IMR-90 (cell line): Measurements from ENCODE around the gene GPLD1. TPM values are rescaled to one million over a fixed set of nuclear protein-coding genes. Genes with fewer than 3 reads are reported as not detected.
A peak's percentile ranks its signal among the peaks of the same experiment; 100 is the strongest.

ENCODE experiments used
- ATAC-seq: fragments of 200-7000 bp; cut with Tn5 transposase; 2 replicates; pipeline ENCODE4 v1.9.1; 2020; ENCODE audit warnings: low read depth, mild to moderate bottlenecking, moderate library complexity
- BruUV-seq: library from RNA; stranded (reverse); fragments of 400-500 nt; replicated peaks from 2 replicates; lab custom pipeline; 2021; lab: Mats Ljungman, UMichigan
- CTCF ChIA-PET: fragments of 300-600 bp; formaldehyde crosslinking; extraction: SDS; loops from one replicate; lab custom pipeline; 2021; ENCODE audit warnings: antibody characterized with exemption; lab: Yijun Ruan, JAX
- POLR2A ChIA-PET: fragments of 300-600 bp; sonication (Branson Sonifier 250); formaldehyde crosslinking; loops from one replicate; lab custom pipeline; 2022; ENCODE audit warnings: antibody characterized with exemption; ENCODE audit not compliant: unreplicated experiment; lab: Charles Lee
- DNase-seq: peaks from one replicate; pipeline ENCODE4 v3.0.0; 2013
- H2AFZ ChIP-seq: replicated peaks from 2 replicates; pipeline ENCODE3; 2013; ENCODE audit warnings: low read length, mild to moderate bottlenecking; ENCODE audit not compliant: poor library complexity
- H2AK5ac ChIP-seq: 2 replicates; pipeline ENCODE4 v1.6.1; 2013; ENCODE audit warnings: low read depth, low read length, inconsistent platforms
- H2AK9ac ChIP-seq: replicated peaks from 2 replicates; pipeline ENCODE3; 2013; ENCODE audit warnings: mild to moderate bottlenecking, low read depth, low read length, moderate library complexity; ENCODE audit not compliant: poor library complexity
- H2BK120ac ChIP-seq: 2 replicates; pipeline ENCODE4 v1.6.1; 2013; ENCODE audit warnings: low read depth, low read length, inconsistent platforms
- H2BK15ac ChIP-seq: 3 replicates; pipeline ENCODE4 v1.6.1; 2013; ENCODE audit warnings: low read depth, low read length, inconsistent platforms
- H2BK20ac ChIP-seq: 2 replicates; pipeline ENCODE4 v1.6.1; 2013; ENCODE audit warnings: low read depth, mild to moderate bottlenecking, inconsistent platforms, low read length, moderate library complexity
- H2BK5ac ChIP-seq: 2 replicates; pipeline ENCODE4 v1.6.1; 2013; ENCODE audit warnings: mild to moderate bottlenecking, low read depth, low read length, inconsistent platforms; ENCODE audit not compliant: poor library complexity, severe bottlenecking
- H3K14ac ChIP-seq: replicated peaks from 2 replicates; pipeline ENCODE4 v1.6.1; 2013; ENCODE audit warnings: low read depth, low read length, inconsistent platforms
- H3K18ac ChIP-seq: 2 replicates; pipeline ENCODE4 v1.6.1; 2013; ENCODE audit warnings: low read depth, low read length, control low read depth
- H3K23ac ChIP-seq: 2 replicates; pipeline ENCODE4 v1.6.1; 2013; ENCODE audit warnings: low read depth, low read length, inconsistent platforms
- H3K27ac ChIP-seq: 2 replicates; pipeline ENCODE4 v1.5.1; 2013; ENCODE audit warnings: mild to moderate bottlenecking, control low read depth, low read length; ENCODE audit not compliant: insufficient read depth
- H3K27me3 ChIP-seq: 2 replicates; pipeline ENCODE4 v1.6.1; 2013; ENCODE audit warnings: low read length; ENCODE audit not compliant: control insufficient read depth, insufficient read depth
- H3K36me3 ChIP-seq: 2 replicates; pipeline ENCODE4 v1.6.1; 2013; ENCODE audit warnings: low read length, mixed read lengths; ENCODE audit not compliant: control insufficient read depth, insufficient read depth
- H3K4ac ChIP-seq: 2 replicates; pipeline ENCODE4 v1.6.1; 2013; ENCODE audit warnings: low read depth, low read length, inconsistent platforms
- H3K4me1 ChIP-seq: 2 replicates; pipeline ENCODE4 v1.6.1; 2013; ENCODE audit warnings: low read length, mixed read lengths; ENCODE audit not compliant: control insufficient read depth, insufficient read depth
- H3K4me2 ChIP-seq: 2 replicates; pipeline ENCODE4 v1.6.1; 2013; ENCODE audit warnings: low read depth, mild to moderate bottlenecking, control low read depth, low read length, moderate library complexity
- H3K4me3 ChIP-seq: 2 replicates; pipeline ENCODE4 v1.5.1; 2013; ENCODE audit warnings: low read depth, mild to moderate bottlenecking, control low read depth, low read length, moderate library complexity; ENCODE audit not compliant: insufficient read depth
- H3K56ac ChIP-seq: 2 replicates; pipeline ENCODE4 v1.6.1; 2013; ENCODE audit warnings: low read length, inconsistent platforms; ENCODE audit not compliant: insufficient read depth; ENCODE audit errors: extremely low read depth
- H3K79me1 ChIP-seq, 2 experiments: 2 replicates each; pipeline ENCODE4 v1.6.1; 2013; ENCODE audit warnings: low read length in 2 of 2, inconsistent platforms in 1 of 2, low read depth in 1 of 2
- H3K9ac ChIP-seq: 2 replicates; pipeline ENCODE4 v1.6.1; 2013; ENCODE audit warnings: low read depth, low read length, control low read depth
- H3K9me1 ChIP-seq: 2 replicates; pipeline ENCODE4 v1.6.1; 2013; ENCODE audit warnings: low read length, inconsistent platforms; ENCODE audit not compliant: insufficient read depth
- H3K9me3 ChIP-seq: 2 replicates; pipeline ENCODE4 v1.6.1; 2013; ENCODE audit warnings: low read length; ENCODE audit not compliant: control insufficient read depth, insufficient read depth
- H4K20me1 ChIP-seq: 2 replicates; pipeline ENCODE4 v1.6.1; 2013; ENCODE audit warnings: low read length, inconsistent platforms; ENCODE audit not compliant: insufficient read depth
- H4K5ac ChIP-seq: 2 replicates; pipeline ENCODE4 v1.6.1; 2013; ENCODE audit warnings: mild to moderate bottlenecking, low read depth, low read length, control low read depth
- H4K8ac ChIP-seq, 2 experiments: 2 replicates each; pipeline ENCODE4 v1.6.1; 2013; ENCODE audit warnings: low read depth in 2 of 2, low read length in 2 of 2, control low read depth in 1 of 2, inconsistent platforms in 1 of 2
- H4K91ac ChIP-seq: 2 replicates; pipeline ENCODE4 v1.6.1; 2013; ENCODE audit warnings: low read depth, low read length, inconsistent platforms; ENCODE audit not compliant: insufficient read depth
- BHLHE40 ChIP-seq: fragments of 150-350 bp; IDR thresholded peaks from 2 replicates; pipeline ENCODE4 v1.6.1; 2016; ENCODE audit warnings: mild to moderate bottlenecking, low read depth, low read length
- CEBPB ChIP-seq: IDR thresholded peaks from 2 replicates; pipeline ENCODE4 v1.6.1; 2012; ENCODE audit warnings: low read depth, low read length, improper control_type of control experiment
- CHD1 ChIP-seq: IDR thresholded peaks from 2 replicates; pipeline ENCODE4 v1.6.1; 2012; ENCODE audit warnings: low read depth, low read length, improper control_type of control experiment
- CTCF ChIP-seq: conservative IDR thresholded peaks from 2 replicates; pipeline ENCODE4 v1.5.1; 2012; ENCODE audit warnings: mild to moderate bottlenecking, low read depth, low read length, improper control_type of control experiment
- ELK1 ChIP-seq: fragments of 150-350 bp; IDR thresholded peaks from 2 replicates; pipeline ENCODE4 v1.6.1; 2016; ENCODE audit warnings: low read depth, mild to moderate bottlenecking, low read length, moderate library complexity, borderline replicate concordance
- FOS ChIP-seq: fragments of 150-350 bp; IDR thresholded peaks from 2 replicates; pipeline ENCODE4 v1.6.1; 2016; ENCODE audit warnings: low read depth, low read length
- MAFK ChIP-seq: IDR thresholded peaks from 2 replicates; pipeline ENCODE4 v1.6.1; 2012; ENCODE audit warnings: low read depth, low read length, improper control_type of control experiment
- MAZ ChIP-seq: IDR thresholded peaks from 2 replicates; pipeline ENCODE4 v1.6.1; 2012; ENCODE audit warnings: low read depth, mild to moderate bottlenecking, low read length, improper control_type of control experiment, moderate library complexity, borderline replicate concordance
- MXI1 ChIP-seq: IDR thresholded peaks from 2 replicates; pipeline ENCODE4 v1.6.1; 2012; ENCODE audit warnings: low read depth, mild to moderate bottlenecking, low read length, moderate library complexity, borderline replicate concordance
- NFE2L2 ChIP-seq: fragments of 150-350 bp; IDR thresholded peaks from 2 replicates; pipeline ENCODE4 v1.6.1; 2016; ENCODE audit warnings: low read depth, mild to moderate bottlenecking, low read length
- POLR2A ChIP-seq: IDR thresholded peaks from 2 replicates; pipeline ENCODE4 v1.6.1; 2012; ENCODE audit warnings: mild to moderate bottlenecking, low read depth, low read length
- RAD21 ChIP-seq: IDR thresholded peaks from 2 replicates; pipeline ENCODE4 v1.6.1; 2012; ENCODE audit warnings: low read length, improper control_type of control experiment
- RCOR1 ChIP-seq: IDR thresholded peaks from 2 replicates; pipeline ENCODE4 v1.6.1; 2012; ENCODE audit warnings: mild to moderate bottlenecking, low read length, improper control_type of control experiment; ENCODE audit not compliant: insufficient replicate concordance
- RFX5 ChIP-seq: IDR thresholded peaks from 2 replicates; pipeline ENCODE4 v1.8.0; 2012; ENCODE audit warnings: low read depth, mild to moderate bottlenecking, low read length, moderate library complexity
- SMC3 ChIP-seq: fragments of 150-350 bp; IDR thresholded peaks from 2 replicates; pipeline ENCODE4 v1.6.1; 2016; ENCODE audit warnings: low read depth, mild to moderate bottlenecking, antibody characterized with exemption, low read length, moderate library complexity
- USF2 ChIP-seq: fragments of 150-350 bp; IDR thresholded peaks from 2 replicates; pipeline ENCODE4 v1.6.1; 2017; ENCODE audit warnings: mild to moderate bottlenecking, antibody characterized with exemption, low read length, low read depth
- WGBS, 2 experiments: methylation state at CpG; one replicate each; pipeline versions ENCODE4 v1.1.5 to v1.1.7; 2013; ENCODE audit warnings: missing lambda C conversion rate in 2 of 2; ENCODE audit not compliant: insufficient read length in 1 of 2; ENCODE audit errors: extremely low coverage in 2 of 2; 5-methylcytosine and 5-hydroxymethylcytosine counted together
- dilution Hi-C: fragments of 300-500 bp; cut with HindIII; formaldehyde crosslinking; loops from one replicate; pipeline ENCODE4 v1.14.3; 2018; ENCODE audit warnings: low sequenced_read_pairs; ENCODE audit not compliant: unreplicated experiment
- in situ Hi-C: fragments of 300-500 bp; cut with MboI; formaldehyde crosslinking; loops from 3 replicates; pipeline ENCODE4 v1.14.3; 2019; ENCODE audit warnings: low sequenced_read_pairs, inconsistent platforms, mixed read lengths
- intact Hi-C: fragments of 100-400 bp; cut with micrococcal nuclease; formaldehyde crosslinking; loops from 2 replicates; pipeline ENCODE4 v1.10.0; 2022
- polyA plus RNA-seq, 3 experiments: library from polyadenylated mRNA; depleted of rRNA; stranded (reverse); fragments of >200 nt; gene quantifications; 2 replicates each; pipeline ENCODE4 v1.2.3, GENCODE V29; 2012; ENCODE audit warnings: low replicate concordance in 1 of 3
- total RNA-seq: library from RNA; depleted of rRNA; stranded (reverse); fragments of >200 nt; gene quantifications from 2 replicates; pipeline ENCODE4 v1.2.3, GENCODE V29; 2012

GPLD1 gene
- total and polyA plus RNA-seq, 2 of the 4 experiments (the other 2 are of a cell fraction): 0.05 to 0.18 TPM

- in situ Hi-C loops: no loop called here
- no CpG with 5 or more reads among the region's 5 CpGs for WGBS, 2 experiments
- POLR2A ChIA-PET: no interaction called here
These were observed 7.9 kb downstream of the GPLD1 start for GRCh38 chr6:24481449-24481848.

More at GRCh38 chr6:24481449-24481848, 7.9 kb downstream of the GPLD1 start:
- Histone ChIP-seq H3K4me1 (no peaks in the 10 kb centered on the region), H3K4me2 (no peak overlapping the region), H3K4me3 (no peak overlapping the region), H2BK120ac (no peak overlapping the region), H3K9ac (no peak overlapping the region), H2BK20ac (no peak overlapping the region), H3K56ac (no peak overlapping the region), H3K23ac (no peak overlapping the region), H3K4ac (no peak overlapping the region), H2BK15ac (no peak overlapping the region), H3K18ac (no peak overlapping the region), H3K27ac (no peak overlapping the region), H4K5ac (no peak overlapping the region), H3K9me3 (no peaks in the 10 kb centered on the region), H3K9me1 (no peaks in the 10 kb centered on the region), H2AK9ac (no peak overlapping the region), H4K20me1 (no peaks in the 10 kb centered on the region), H3K36me3 (no peaks in the 10 kb centered on the region), H2AK5ac (no peak overlapping the region), H2AFZ (no peak overlapping the region), H2BK5ac (no peak overlapping the region), H3K79me1 (no peaks in the 10 kb centered on the region), H3K14ac (no peak overlapping the region), H3K27me3 (no peaks in the 10 kb centered on the region; the same call in 1 of the 2 replicates), H4K8ac (no peak overlapping the region), H4K91ac (no peak overlapping the region)
- CTCF ChIA-PET: interaction anchor here (0.7 kb wide), 1 partner anchor 11 kb away, joined by 3 read pairs; no protein-coding TSS in a partner anchor
- peak; percentile 55 for ATAC-seq
- no peak for TF ChIP-seq MAZ
- TF ChIP-seq RCOR1: no peak
- TF ChIP-seq CHD1: no peak
- TF ChIP-seq MXI1: no peak
- no peak for TF ChIP-seq FOS
- no peak for TF ChIP-seq POLR2A
- TF ChIP-seq MAFK: no peak
- no peak for TF ChIP-seq CEBPB
- TF ChIP-seq BHLHE40: no peak
- TF ChIP-seq SMC3: no peak
- TF ChIP-seq RFX5: no peak
- TF ChIP-seq NFE2L2: no peak
- no peak for TF ChIP-seq ELK1
- no peak for TF ChIP-seq CTCF
- TF ChIP-seq RAD21: no peak
- TF ChIP-seq USF2: no peak
- dilution Hi-C loops (no loop called here), intact Hi-C loops (no loop called here)
- peak; percentile 32 for DNase-seq
- no TSS peak for BruUV-seq
